GM12892 (cell line): ENCODE measurements around the gene OR1K1.

Experiments
- POLR2A ChIP-seq: IDR thresholded peaks from 2 replicates; pipeline ENCODE4 v1.6.1; 2011; ENCODE audit warnings: low read depth, low read length, control low read depth
- POLR2AphosphoS5 ChIP-seq: IDR thresholded peaks from 2 replicates; pipeline ENCODE4 v1.6.1; 2011; ENCODE audit warnings: low read depth, low read length, control low read depth
- TAF1 ChIP-seq: IDR thresholded peaks from 2 replicates; pipeline ENCODE4 v1.6.1; 2011; ENCODE audit warnings: low read depth, mild to moderate bottlenecking, control low read depth, low read length, borderline replicate concordance

GRCh38 chr9:122807271-122807900 is 7.5 kb downstream of the OR1K1 start:
- TF ChIP-seq POLR2AphosphoS5 (no peak), POLR2A (no peak), TAF1 (no peak)
